Stimulated activated CD4-positive, alpha-beta T cell treated with anti-CD3 and anti-CD28 coated beads, Interleukin-1b, Interleukin-23, amount 100 ng/mL, for 24 hours (primary cell): Measurements from ENCODE around the gene ITIH5.

Experiments used
- DNase-seq, 4 experiments: peaks; one replicate each; pipeline ENCODE4 v3.0.0-alpha.2; 2020; ENCODE audit warnings: low read depth in 4 of 4, low spot score in 1 of 4

Gene ITIH5

DNA sequence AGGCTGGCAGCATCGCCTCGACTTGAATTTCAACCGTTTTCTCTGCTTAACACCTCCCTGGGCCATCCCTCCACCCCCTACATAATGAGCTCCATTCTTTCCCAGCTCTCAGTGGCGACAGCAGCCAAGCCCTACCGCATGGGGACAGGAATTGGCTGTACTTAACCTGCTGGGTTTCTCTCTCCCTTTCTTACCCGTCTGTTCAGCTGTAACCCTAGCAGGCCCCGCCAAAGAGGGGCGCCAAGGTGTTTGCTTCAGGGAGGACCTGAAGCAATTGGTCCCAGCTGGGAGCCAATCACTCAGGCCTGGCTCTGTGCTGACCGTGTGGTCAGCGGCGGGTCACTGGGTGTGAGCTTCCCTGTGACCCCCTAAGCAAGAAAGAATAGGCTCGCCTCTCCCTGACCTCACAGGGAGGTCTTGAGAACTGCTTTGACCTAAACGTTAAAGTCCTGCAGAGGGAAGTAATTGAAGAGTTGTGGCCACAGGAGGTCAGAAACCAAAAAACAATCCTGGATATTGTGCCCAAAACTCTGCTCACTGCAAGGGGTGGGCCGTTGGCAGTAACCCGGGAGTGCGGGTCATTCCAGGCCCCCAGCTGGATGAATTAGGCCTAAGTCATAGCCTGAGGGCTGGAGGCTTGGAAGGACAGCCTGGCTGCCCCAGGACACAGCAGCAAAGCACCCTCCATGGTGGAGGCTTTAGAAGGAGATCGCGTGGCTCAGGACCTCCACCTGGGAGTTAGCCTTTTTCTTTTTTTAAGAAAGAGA is 114.6 kb downstream of the ITIH5 start:
- DNase-seq = no peak

DNA sequence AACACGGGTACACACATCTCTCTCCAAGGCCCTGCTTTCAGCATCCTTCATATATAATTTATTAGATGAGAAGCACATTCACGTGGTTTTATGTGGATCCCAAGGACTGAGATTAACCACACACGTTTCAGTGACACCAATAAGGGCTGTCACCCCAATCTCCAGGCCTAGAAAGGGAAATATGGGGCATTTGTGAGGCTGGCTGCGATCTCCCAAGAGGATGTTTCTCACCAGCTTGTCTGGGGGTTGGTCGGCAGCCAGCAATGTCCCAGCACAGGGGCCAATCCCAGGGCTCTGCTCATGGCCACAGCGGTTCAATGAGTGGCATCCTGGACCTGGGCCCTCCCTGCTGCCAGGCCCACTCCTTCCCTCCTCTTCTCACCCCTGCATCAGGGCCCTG is 115.5 kb downstream of the ITIH5 start:
- DNase-seq = no peak

DNA sequence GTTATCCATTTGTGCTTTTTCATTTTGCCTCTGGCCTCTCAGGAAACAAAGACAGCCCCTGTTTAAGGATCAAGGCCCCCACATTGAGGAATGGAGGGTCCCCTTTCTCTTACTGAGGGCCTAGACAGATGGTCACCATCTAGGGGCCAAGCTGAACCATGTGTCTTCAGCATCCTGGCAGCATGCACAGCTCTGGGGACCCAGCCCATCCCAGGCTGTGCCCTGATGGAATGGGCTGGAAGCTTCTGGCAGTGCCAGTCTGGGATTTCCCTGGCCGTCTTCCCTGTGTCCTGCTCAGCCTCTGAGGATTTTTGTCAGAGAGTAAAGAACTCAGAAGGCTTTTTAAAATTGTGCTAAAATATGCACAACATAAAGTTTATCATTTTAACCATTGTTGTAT is 116.8 kb downstream of the ITIH5 start:
- DNase-seq = no peak

DNA sequence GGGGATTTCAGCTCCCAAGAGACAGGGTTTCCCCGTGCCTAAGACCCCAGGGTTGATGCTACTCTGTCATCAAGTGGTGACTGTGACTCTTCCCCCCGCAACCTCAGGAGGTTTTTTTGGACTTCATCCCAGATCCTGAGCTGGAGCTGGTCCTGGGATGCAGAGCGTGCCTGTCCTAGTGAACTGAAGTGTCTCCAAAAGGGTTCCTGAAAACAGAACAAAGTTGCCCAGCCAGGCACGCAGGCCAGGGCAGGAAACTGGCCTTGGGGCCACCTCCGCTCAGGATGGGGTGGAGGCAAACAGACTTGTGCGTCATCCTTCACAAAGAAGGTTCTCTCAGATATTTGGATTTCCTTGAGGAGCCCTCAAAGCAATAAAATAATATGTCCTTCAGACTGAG is 118.9 kb downstream of the ITIH5 start:
- DNase-seq = no peak

DNA sequence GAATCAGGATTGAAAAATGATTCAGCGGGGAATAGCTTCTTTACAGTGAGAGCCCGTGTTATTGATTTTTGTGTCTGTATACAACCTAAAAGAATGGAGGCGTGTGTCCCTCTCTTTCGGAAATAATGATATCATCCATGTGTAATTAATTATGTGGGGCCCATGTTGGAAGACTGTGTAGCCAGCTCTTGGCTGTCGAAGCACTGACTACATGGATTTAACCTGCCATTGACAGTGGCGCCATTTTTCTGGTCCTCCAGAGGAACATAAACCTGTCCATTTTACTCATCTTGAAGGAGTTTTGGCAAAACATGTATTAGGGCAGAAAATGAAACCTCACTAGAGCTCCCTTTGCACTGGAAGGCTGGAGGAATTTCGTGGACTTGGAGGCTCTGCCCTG is 119.6 kb downstream of the ITIH5 start:
- no peak for DNase-seq

DNA sequence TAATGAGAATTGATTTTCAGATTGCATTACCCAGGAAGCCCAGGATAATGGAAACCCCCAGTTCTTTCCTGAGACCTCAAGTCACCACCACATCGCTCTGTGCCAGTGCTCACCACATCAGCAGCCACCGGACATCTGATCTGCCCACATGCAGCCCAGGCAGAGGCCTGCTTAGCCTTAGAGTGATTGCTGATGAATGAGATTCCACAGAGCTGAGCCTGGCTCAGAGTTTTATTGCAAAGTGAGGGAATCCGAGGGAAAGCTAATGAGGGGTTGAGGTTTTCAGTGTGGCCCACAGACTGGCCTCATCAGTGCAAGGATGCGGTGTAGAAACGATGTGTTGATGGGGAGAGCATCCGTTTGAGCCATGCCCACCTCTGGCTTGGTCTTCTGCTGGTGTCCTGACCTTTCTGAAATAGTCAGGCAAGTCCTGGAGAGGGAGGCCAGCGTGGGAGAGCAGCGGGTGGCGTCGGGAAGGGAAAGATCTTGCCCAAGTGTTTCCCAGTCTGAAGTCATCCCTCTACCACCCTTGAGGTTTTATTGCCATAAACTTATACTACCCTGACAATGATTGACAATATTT is 120.3 kb downstream of the ITIH5 start:
- DNase-seq = no peak

DNA sequence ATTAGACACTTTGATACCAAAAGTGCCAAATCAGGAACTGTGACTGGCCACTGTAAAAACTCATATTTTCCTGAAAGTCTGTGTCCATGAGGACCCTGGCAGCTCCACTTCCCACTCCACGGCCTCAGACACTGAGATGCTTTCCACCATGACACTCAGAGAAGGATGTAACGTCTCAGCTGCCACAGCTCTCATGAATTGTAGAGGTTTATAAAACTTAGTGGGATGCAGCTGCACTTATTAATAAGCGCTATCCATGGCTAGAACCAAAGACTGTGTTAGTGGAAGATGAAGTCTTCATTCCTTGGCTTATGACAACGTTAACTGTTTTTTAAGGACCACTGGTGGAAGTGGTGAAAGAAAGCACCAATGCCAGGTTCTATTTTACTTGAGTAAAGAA is 121.0 kb downstream of the ITIH5 start:
- no peak for DNase-seq

DNA sequence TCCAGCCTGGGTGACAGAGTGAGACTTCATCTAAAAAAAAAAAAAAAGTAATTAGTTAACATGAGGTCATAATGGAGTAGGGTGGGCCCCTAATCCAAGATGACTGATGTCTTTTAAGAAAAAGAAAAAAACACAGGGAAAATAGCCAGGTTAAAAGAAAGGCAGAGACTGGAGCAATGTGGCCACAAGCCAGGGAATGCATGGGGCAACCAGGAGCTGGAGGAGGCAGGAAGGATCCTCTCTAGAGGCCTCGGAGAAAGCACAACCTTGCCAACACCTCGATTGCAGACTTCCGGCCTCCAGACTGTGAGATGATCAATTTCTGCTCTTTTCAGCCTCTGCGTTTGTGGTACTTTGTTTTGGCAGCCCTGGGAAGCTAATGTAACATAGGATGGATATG is 121.5 kb downstream of the ITIH5 start:
- no peak for DNase-seq

DNA sequence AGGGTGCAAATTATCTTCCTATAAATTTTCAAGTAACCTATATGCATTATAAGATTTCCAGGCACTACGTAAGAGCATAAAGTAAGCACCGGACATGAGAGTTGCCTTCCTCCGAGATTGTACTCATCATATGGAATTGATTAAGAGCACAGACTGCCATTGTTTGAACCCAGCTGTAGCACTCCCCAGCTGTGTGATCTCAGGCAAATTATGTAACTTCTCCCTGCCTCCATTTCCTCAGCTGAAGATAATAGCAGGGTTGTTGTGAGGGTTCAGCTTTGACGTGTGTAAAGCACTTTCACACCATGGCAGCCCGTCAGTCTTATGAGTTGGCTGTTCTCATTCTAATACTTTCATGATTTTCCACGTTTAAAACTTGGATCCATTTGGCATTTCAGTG is 122.6 kb downstream of the ITIH5 start:
- DNase-seq = no peak

DNA sequence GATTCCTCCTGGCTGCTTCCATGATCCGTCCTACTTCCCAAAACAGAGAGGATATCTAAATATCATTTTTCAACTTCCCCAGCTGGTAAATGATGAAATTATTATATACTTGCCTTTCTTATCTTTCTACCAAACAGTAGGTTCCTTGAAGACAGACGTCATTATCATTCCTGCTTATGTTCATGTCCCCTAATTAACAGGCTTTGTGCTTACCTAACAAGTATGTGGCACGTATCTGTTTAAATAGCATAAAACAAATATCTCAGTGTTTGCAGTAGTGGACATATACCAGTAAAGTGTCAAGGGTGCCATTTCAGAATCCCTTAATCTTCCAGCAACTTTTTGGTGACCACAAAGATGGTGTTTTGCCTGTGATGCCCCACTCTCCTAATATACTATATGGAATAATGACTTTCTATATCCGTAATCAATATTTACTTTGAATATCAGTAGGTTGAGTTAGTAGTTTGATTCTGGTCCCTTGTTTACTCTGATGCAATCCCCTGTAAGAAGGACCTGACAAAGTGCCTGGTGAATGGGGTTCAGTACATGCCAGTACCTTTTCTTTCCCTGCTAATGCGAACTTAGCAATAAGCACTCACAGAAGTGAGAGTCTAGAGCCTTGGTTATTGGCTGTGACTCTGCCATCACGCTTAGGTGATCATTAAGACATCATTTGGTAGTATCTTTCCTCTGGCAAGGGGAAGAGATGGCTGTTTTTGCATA is 124.4 kb downstream of the ITIH5 start:
- DNase-seq = no peak

DNA sequence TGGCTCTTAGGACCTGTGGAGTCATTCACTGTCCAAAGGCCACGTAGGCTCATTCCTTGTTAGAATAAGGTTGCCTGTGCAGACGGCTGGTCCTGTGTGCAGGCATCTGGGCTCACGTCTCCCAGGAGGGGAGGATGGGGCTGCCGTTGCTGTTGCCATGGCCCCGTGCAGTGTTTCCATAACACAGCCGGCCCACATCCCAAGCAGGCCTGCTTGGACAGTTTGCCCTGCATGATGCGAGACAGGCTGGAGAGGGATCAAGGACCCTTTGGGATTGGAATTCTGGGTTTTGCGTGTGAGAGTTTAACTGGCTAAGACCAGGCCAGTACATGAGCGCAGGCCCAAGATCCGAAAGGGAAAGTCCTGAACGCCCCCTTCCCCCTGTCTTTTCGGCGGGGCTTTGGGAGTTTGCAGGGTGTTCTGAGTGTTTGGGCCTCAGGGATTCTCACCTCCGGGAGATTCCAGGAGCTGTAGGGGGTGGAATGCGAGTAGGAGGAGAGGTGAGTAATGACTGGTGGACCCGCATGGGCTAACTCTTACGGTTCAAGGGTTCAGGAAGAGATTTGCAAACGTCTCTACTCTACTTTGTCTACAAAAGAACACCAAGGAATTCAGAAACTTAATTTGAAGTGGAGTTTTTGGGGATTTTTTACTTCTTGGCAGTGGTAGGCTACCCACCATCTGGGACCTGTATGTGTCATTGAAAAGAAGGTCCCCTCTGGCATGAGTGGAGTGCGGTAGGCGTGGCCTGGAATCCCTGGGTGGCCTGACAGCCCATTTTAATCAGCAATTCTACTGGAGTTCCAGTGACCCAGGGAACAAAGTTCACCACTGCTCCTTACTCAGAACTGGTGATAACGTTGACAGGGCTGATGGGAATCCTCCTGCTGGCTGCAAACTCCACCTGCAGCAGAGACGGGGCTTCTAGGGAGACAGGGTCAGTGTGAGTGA is 125.4 kb downstream of the ITIH5 start:
- DNase-seq = no peak

DNA sequence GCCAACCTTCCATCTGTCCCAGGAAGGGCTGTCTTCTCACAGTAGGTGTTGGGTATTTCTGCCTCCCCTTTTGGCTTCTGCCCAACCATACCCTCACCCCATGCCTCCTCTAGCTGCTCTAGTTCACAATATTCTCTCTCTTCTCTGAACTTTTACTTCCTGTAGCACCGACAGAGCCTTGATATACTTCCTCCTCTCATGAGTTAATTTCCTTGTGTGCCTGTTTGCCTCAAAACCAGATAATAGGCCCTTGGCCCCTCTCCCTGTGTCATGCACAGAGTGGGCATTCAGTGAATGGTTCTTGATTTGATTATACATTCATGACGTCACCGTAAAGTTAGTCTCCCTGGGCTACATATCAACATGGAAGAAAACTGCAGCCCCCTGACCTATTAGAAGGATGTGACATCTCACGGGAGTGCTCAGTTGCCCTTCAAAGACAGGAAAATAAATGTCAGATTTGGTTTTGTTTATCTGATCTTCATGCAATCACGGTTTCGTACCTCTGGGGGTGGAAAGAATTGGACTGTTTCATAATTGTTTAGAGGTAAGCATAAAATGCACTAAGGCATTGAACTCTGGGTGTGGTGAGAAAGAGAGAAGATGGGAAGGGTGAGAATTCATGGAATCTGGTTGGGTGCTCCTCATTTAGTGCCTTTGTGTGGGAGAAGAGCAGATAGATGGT is 127.7 kb downstream of the ITIH5 start:
- DNase-seq = no peak

DNA sequence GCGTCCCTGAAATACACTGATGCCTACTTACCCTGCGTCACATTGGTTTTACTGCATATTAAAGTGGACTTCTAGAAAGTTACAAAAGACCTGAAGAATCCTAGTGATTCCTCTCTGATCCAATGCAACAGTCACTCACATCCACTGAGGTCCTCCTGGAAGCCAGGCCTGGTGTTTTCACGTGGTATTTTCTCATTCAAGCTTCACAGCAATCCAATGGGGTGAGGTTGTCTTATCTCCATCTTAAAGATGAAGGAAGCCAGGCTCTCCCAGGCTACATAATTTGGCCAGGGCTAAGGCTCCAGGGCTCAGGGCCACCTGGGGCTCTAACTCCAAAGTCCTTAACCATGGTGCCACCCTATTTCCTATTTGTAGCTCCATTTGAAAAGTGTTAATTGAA is 129.6 kb downstream of the ITIH5 start:
- no peak for DNase-seq

DNA sequence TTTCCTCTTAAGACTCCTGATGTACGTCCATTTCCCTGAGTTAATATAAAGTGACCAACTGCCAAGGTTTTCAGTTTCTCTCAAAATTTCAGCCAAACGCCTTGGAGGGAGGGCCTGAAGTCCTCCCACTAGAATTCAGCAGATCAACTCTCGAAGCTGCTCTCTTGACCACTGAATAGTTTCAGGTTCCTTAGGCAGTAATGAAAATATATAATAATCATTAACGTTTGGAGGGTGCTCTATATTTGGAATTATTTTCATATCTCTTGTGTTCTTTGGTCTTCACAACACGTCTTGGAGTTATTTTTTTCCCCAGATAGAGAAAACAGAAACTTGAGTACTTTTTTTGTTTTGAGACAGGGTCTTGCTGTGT is 132.3 kb downstream of the ITIH5 start:
- DNase-seq = no peak

DNA sequence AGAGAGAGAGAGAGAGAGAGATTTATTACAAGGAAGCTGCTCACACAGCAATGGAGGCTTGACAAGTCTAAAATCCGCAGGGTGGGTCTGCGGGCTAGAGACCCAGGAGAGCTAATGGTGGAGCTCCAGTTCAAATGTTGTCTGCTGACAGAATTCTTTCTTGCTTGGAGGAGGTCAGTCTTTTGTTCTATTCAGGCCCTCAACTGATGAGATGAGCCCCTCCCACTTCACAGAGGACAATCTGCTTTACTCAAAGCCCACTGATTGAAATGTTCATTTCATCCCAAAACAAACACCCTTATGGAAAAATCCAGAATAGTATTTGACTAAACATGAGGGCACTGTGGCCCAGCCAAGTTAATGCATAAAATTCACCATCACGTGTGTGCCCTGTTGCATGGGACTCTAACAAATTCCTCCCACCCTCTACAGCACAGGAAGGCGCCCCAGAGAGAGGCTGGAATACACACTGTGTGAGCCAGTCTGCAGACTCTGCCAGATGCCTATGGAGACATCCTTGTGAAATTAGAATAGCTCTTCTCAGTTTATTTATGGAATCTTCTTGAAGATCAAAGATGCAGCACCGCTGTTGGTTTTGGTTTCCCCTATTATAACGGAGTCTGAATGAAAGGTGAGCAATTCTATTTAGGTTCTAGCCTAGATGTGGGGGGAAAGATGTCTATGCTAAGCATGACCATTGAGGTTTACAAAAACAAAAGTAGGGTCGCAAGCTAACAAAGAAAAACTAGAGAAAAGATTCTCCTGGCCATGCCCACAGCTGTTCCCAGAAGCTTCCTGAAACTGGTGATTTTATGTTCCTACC is 132.9 kb downstream of the ITIH5 start:
- no peak for DNase-seq

DNA sequence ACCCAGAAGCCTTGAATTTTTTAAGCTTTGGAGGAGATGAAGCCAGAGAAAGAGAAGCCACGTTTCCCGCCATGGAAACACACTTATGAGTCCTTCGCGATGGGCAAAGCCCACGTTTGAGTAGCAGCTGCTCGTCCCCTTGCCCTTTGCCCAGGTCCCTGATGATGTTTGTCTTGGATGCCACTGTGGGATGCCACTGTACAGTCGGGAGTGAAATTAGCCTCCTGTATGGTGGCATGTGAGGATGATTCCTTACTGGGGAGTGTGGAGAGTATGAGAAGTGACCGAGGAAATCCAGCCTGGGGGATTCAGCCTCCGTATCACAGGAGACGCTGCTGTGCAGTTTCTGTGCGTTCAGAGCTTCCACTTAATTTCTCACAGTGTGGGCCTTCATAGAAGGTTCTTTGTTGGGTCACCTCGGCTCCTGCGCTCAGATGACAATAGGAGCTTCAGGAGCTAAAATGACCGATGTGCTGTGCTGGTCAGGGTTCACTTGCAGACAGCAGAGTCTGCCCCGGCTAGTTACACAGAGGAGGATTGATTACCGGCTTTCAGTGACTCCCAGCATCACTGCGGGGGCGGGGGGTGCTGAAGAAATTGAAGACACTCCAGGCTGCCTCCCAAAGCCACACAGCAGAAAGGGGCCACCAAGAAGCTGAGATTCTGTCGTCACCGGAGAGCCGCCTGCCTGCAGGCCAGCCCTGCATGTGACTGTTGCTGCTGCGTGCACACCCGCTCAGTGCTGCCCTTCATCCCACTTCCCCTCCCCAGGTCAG is 133.9 kb downstream of the ITIH5 start:
- no peak for DNase-seq

DNA sequence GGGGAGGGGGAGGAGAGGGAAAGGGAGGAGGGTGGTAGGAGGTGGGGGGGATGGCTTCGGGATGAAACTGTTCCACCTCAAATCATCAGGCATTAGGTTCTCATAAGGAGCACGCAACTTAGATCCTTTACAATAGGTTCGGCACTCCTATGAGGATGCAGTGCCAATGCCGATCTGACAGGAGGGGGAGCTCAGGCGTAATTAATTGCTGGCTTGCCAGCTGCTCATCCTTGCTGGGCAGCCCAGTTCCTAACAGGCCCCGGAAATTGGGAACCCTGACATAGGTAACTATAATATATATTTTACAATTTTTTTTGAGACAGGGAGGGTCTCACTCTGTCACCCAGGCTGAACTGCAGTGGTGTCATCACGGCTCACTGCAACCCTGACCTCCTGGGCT is 137.1 kb downstream of the ITIH5 start:
- DNase-seq = no peak

DNA sequence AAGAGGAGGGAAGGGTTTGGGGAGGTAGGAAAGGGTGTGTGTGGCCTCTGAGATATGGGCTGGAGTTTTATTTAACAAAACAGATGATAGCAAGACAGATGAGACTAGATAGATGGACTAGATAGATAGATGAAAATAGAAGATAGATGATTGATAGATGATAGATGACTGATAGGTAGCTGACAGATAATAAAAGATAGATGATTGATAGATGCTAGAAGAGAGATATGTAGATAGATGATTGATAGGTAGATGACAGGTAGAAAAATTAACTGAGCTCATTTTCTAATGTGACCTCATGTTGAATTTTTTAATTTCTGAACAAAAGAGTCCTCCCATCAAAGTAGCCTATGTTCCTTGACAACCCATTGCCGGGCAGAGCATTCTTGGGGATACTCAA is 139.3 kb downstream of the ITIH5 start:
- no peak for DNase-seq

DNA sequence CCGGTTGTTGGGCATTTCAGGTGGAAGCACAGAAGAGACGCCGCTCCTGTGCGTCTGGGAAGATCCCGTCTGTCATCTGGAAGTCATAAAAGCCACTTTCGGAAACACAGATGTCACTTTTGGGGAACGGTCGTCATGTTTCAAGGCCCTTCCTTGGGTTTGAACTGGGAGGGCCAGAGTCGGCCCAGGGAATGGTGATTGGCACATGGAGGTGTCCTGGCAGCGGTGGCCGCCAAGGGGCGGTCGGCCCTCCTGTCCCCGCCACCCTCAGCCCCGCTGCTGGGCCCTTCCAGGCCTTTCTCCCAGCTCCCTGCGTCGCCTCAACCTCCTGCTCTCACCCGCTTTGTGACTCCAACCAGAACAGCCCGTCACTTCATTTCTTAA is 140.8 kb downstream of the ITIH5 start:
- no peak for DNase-seq
